Measurements from ENCODE around the gene MTO1.
"Not testable (repeated sequence)": the region's sequence is repeated elsewhere in the genome, so short reads cannot be mapped to it uniquely, and the experiment has no call there.

Gene MTO1

GRCh38 chr6:73523434-73524123 lies 62.0 kb downstream of the MTO1 start:
- H3K4me3 ChIP-seq (ENCODE audit: low read depth, low read length): peak overlapping the region; percentile 35

GRCh38 chr6:73525546-73526330 lies 64.2 kb downstream of the MTO1 start:
- H3K4me3 ChIP-seq (ENCODE audit: low read depth, low read length): no peak overlapping the region

GRCh38 chr6:73528897-73529296 lies 67.4 kb downstream of the MTO1 start:
- no peak overlapping the region for H3K4me3 ChIP-seq (ENCODE audit: low read depth, low read length)

- H3K4me3 ChIP-seq (ENCODE audit: low read depth, low read length): no peak overlapping the region
Observed at GRCh38 chr6:73532293-73532692, 70.8 kb downstream of the MTO1 start.

GRCh38 chr6:73534628-73535027 lies 73.1 kb downstream of the MTO1 start:
- no peak overlapping the region for H3K4me3 ChIP-seq (ENCODE audit: low read depth, low read length)

- no peak overlapping the region for H3K4me3 ChIP-seq (ENCODE audit: low read depth, low read length)
Observed at GRCh38 chr6:73537677-73538076, 76.1 kb downstream of the MTO1 start.

GRCh38 chr6:73538116-73538779 lies 76.7 kb downstream of the MTO1 start:
- no peak overlapping the region for H3K4me3 ChIP-seq (ENCODE audit: low read depth, low read length)

- not testable (repeated sequence) for H3K4me3 ChIP-seq (ENCODE audit: low read depth, low read length)
Observed at GRCh38 chr6:73542481-73542880, 80.9 kb downstream of the MTO1 start.

- no peak overlapping the region for H3K4me3 ChIP-seq (ENCODE audit: low read depth, low read length)
Observed at GRCh38 chr6:73542891-73543290, 81.4 kb downstream of the MTO1 start.

- H3K4me3 ChIP-seq (ENCODE audit: low read depth, low read length): no peak overlapping the region
Observed at GRCh38 chr6:73547036-73547435, 85.5 kb downstream of the MTO1 start.

GRCh38 chr6:73548458-73549446 lies 87.2 kb downstream of the MTO1 start:
- no peak overlapping the region for H3K4me3 ChIP-seq (ENCODE audit: low read depth, low read length)

GRCh38 chr6:73551115-73551514 lies 89.6 kb downstream of the MTO1 start:
- H3K4me3 ChIP-seq (ENCODE audit: low read depth, low read length): not testable (repeated sequence)

- H3K4me3 ChIP-seq (ENCODE audit: low read depth, low read length): not testable (repeated sequence)
Observed at GRCh38 chr6:73555380-73555949, 93.9 kb downstream of the MTO1 start.

- no peak overlapping the region for H3K4me3 ChIP-seq (ENCODE audit: low read depth, low read length)
Observed at GRCh38 chr6:73556836-73557235, 95.3 kb downstream of the MTO1 start.
